ENCODE results near the gene RNFT2.

DNA sequence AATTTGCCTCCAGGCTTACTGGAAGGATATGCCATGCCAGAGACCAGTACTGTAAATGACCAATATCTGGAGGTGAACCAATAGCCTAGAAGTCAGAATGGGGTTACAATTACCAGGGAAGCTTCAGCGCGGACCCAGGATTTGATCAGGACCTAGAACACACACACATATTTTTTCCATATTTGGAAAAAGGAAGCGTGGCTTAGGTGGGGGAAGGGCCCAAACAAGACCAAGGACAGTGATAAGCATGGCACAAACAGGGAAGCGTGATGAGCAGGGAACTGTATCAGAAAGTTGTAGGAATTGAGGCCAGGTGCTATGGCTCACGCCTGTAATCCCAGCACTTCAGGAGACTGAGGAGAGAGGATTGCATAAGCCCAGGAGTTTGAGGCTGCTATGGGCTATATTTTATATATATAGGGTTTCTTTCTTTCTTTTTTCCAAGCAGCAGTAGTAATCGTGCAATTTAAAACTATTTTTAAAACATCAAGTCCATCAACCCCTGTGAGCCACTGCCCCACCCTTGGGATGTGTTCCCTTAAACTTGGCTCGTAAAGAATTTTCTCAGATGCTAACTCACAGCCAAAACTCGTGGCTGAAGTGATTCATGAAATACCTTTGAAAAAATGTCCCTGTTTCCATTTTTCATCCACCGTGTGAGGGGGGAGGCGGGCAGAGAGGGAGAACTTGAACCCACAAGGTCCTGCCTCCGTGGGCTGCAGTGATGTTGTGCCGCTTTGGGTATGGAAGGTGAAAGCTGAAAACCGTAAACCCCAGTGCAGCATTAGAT lies 126.5 kb downstream of the RNFT2 start:
- TF ChIP-seq EP300 (IDR thresholded peaks at IDR 0.05) (no peak), POLR2AphosphoS5 (IDR thresholded peaks at IDR 0.05) (peak; percentile 66)
- TF ChIP-seq, protein P1, sequence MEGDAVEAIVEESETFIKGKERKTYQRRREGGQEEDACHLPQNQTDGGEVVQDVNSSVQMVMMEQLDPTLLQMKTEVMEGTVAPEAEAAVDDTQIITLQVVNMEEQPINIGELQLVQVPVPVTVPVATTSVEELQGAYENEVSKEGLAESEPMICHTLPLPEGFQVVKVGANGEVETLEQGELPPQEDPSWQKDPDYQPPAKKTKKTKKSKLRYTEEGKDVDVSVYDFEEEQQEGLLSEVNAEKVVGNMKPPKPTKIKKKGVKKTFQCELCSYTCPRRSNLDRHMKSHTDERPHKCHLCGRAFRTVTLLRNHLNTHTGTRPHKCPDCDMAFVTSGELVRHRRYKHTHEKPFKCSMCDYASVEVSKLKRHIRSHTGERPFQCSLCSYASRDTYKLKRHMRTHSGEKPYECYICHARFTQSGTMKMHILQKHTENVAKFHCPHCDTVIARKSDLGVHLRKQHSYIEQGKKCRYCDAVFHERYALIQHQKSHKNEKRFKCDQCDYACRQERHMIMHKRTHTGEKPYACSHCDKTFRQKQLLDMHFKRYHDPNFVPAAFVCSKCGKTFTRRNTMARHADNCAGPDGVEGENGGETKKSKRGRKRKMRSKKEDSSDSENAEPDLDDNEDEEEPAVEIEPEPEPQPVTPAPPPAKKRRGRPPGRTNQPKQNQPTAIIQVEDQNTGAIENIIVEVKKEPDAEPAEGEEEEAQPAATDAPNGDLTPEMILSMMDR (IDR thresholded peaks at IDR 0.05) = no peak

Measured in gastroesophageal sphincter (tissue), 3 donors.